RWPE1 (cell line): ENCODE measurements around the gene STYXL1.

Experiments
- CTCF ChIA-PET: fragments of 350-600 bp; sonication (Branson Sonifier 250); formaldehyde crosslinking; extraction: SDS; loops from one replicate; lab custom pipeline; 2021; lab: Yijun Ruan, JAX
- POLR2A ChIA-PET: fragments of 400-600 bp; formaldehyde crosslinking; extraction: SDS; loops from one replicate; lab custom pipeline; 2020; ENCODE audit warnings: antibody characterized with exemption; ENCODE audit not compliant: low non-redundant PET; lab: Yijun Ruan, JAX
- DNase-seq: peaks from one replicate; pipeline ENCODE4 v3.0.0; 2012; ENCODE audit warnings: low spot score
- H3K27ac ChIP-seq: fragments of 450-650 bp; 2 replicates; pipeline ENCODE4 v1.5.1; 2017
- CTCF ChIP-seq: fragments of 450-650 bp; conservative IDR thresholded peaks from 2 replicates; pipeline ENCODE4 v1.5.1; 2017; ENCODE audit warnings: low read depth, mild to moderate bottlenecking

STYXL1 gene

DNA sequence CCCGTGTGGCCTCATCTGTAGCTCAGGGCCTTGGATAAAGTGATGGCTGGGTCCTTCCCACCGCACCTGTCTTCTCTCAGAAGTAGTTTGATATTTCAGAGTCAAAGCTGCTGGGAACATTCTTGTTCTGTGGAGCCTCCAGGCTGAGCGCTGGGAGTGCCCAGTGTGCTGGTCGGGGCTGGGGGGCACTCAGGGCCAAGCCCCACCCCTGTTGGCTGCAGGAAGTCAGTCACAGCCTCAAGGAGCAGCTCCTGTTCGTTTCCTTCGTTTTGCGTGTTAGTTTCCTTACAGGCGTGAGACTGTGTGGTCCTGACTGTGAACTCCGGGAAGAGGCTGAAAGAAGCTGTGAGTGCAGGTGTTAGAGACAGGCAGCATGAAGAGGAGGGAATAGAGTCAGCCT lies 99.6 kb downstream of the STYXL1 start:
- no peak for TF ChIP-seq CTCF
- ChIA-PET CTCF (interaction anchor here (0.5 to 0.6 kb wide), 2 partner anchors 13 to 262 kb away, joined by 3 to 6 read pairs; no protein-coding TSS in a partner anchor), POLR2A (no interaction called here)
- DNase-seq: no peak
- no peak overlapping the region for H3K27ac ChIP-seq
